Fibroblast of upper back skin (primary cell): ENCODE results near the gene VSIG8.

Source experiments
- DNase-seq: peaks from one replicate; pipeline ENCODE4 v3.0.0-alpha.2; 2013

Gene VSIG8

DNA sequence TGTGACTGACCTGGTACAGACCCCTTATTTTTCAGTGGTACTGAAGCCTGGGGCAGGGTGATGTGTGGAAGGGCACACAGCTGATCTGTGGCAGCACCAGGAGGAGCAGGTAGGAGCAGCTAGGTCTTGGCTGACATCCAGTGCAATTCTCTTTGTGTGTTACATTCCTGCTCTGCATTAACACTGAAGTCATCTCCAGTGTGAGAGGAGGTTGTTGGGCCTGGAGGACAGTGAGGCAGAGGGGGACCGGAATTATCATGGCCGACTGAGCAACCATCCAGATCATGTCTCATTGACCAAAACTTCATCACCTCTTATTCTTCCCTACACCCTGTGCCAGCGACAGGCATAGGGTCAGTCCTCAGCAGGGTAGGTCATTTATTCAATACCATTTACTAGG is 34.3 kb downstream of the VSIG8 start:
- DNase-seq, result no peak

GRCh38 chr1:159827549-159827948 is 34.9 kb downstream of the VSIG8 start:
- no peak for DNase-seq

DNA sequence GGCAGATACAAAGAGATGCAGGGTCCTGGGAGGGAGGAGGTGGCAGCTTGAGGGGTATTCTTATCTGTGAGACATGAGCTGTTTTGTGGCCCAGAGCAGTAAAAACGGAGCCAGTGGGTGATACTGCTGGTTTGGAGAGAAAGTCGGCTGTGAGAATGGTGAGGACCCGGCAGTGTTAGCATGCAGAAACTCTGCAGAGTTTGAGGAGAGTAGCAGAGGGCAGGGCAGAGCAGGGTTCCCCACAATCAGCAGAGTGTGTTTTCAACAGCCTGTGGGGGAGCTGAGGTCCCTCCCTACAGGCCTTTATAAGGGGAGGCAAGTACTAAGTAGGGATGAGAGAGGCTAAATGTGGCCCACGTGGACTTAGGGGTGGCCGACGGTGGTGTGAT is 35.4 kb downstream of the VSIG8 start:
- DNase-seq, result no peak

DNA sequence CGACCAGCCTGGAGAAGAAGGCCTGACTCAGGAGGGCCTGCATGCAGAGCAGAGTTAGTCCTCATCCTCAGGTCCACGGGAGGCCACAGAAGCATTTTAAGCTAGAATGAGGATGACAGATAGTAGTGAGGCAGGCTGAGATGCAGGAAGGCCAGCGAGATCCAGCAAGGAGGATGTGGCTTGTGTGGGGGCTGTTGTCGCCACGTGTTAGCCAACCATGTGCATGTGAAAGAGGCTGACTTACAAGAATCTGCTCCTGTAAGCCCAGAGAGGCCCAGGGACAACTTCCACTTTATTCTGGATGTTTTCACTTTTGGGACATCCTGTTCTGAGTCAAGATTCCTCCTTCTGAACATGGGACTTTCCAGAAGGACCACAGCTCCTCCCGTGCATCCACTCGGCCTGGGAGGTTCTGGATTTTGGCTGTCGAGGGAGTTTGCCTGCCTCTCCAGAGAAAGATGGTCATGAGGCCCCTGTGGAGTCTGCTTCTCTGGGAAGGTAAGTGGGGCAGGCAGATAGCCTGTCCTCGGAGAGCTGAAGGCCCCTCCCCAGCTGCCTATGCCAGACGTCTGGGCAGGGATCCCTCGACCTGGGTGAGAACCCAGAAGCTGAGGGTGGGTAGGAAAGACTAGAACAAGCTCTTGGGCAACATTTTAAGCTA is 35.9 kb downstream of the VSIG8 start, which contains the start of gene SLAMF8:
Gene SLAMF8 (plus strand): TSS at position 433 of the 661 bp plus-strand sequence. CDS start 26 bp downstream, at position 459.
- no peak for DNase-seq

GRCh38 chr1:159825564-159825963 is 36.9 kb downstream of the VSIG8 start:
- no peak for DNase-seq

- DNase-seq, result no peak
These were observed 39.1 kb downstream of the VSIG8 start for GRCh38 chr1:159823406-159823805.

GRCh38 chr1:159821171-159821867 is 41.1 kb downstream of the VSIG8 start:
- no peak for DNase-seq

DNA sequence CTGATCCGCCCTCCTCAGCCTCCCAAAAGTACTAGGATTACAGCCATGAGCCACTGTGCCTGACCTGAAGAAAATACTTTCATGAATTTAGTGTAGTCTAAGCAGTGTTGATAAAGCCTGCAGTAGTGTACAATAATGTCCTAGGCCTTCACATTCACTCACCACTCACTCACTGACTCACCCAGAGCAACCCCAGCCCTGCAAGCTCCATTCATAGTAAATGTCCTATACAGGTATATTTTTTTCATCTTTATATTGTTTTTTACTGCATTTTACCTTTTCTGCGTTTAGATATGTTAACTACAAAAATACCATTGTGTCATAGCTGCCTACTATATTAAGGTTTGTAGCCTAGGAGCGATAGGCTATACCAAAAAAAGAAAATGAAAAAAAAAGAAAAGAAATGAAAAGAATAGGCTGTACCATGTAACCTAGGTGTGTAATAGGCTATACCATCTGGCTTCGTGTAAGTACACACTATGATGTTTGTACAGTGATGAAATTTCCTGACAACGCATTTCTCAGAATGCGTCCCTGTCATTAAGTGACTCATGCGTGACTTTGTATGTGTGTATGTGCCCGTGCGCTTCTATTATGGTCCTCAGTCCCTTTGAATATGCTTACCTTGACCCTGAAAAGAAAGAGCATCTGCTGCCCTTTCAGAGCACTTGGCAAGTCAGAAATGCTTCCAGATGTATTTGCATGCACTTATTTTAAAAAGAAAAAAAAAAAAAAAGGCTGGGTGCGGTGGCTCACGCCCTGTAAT is 45.0 kb downstream of the VSIG8 start:
- DNase-seq, result peak; percentile 25

DNA sequence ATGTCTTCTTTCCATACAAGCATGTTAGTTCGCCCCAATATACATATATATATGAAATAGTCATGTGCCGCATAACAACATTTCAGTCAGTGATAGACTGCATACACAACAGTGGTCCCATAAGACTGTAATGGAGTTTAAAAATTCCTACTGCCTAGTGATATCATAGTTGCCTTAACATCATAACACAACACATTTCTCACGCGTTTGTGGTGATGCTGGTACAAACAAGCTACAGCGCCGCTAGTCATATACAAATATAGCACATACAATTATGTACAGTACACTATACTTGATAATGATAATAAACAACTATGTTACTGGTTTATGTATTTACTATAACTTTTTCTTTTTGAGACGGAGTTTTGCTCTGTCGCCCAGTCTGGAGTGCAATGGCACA is 46.5 kb downstream of the VSIG8 start:
- DNase-seq, result no peak

GRCh38 chr1:159804924-159805323 is 57.5 kb downstream of the VSIG8 start:
- peak; percentile 30 for DNase-seq
